GM12878 (cell line): Measurements from ENCODE around the gene FNDC3B. TPM values are rescaled to one million over a fixed set of nuclear protein-coding genes. Genes with fewer than 3 reads are reported as not detected.

Source experiments
- ATAC-seq: fragments of 200-7000 bp; cut with Tn5 transposase; 3 replicates; pipeline ENCODE4 v1.9.1; 2020; ENCODE audit warnings: mild to moderate bottlenecking, moderate library complexity
- BruUV-seq: library from RNA; stranded (reverse); fragments of 400-500 nt; replicated peaks from 2 replicates; lab custom pipeline; 2021; lab: Mats Ljungman, UMichigan
- CTCF ChIA-PET: fragments of 300-600 bp; sonication (Branson Sonifier 250); formaldehyde crosslinking; extraction: SDS; loops from one replicate; lab custom pipeline; 2021; ENCODE audit warnings: inconsistent platforms; lab: Yijun Ruan, JAX
- POLR2A ChIA-PET: fragments of 350-600 bp; formaldehyde crosslinking; extraction: SDS; loops from one replicate; lab custom pipeline; 2021; ENCODE audit warnings: inconsistent platforms; lab: Charles Lee
- RAD21 ChIA-PET: fragments of 300-600 bp; sonication (Branson Sonifier 250); formaldehyde crosslinking; loops from one replicate; lab custom pipeline; 2023; ENCODE audit warnings: antibody characterized with exemption; ENCODE audit not compliant: unreplicated experiment; lab: Charles Lee
- SMC1A ChIA-PET: fragments of 300-600 bp; sonication (Branson Sonifier 250); formaldehyde crosslinking; loops from one replicate; lab custom pipeline; 2023; ENCODE audit not compliant: unreplicated experiment, uncharacterized antibody; lab: Charles Lee
- DNase-seq: peaks from one replicate; pipeline ENCODE4 v3.0.0-alpha.2; 2011; ENCODE audit warnings: low read depth, low spot score
- FAIRE-seq: peaks from 3 replicates; lab custom pipeline; 2011; peaks lifted over from hg19 to GRCh38; lab: Jason Lieb, UNC
- H2AFZ ChIP-seq: 2 replicates; pipeline ENCODE4 v1.6.0; 2011; ENCODE audit warnings: low read depth, low read length, control low read depth; ENCODE audit not compliant: control insufficient read depth
- H3K27ac ChIP-seq: 2 replicates; pipeline ENCODE4 v1.5.1; 2011; ENCODE audit warnings: control low read depth; ENCODE audit not compliant: control insufficient read depth, insufficient read depth
- H3K27me3 ChIP-seq, 2 experiments: replicated peaks in 1 of 2; 2 replicates each; pipeline versions ENCODE4 v1.6.0 to v1.6.1; 2011; ENCODE audit warnings: low read length in 1 of 2; ENCODE audit not compliant: control insufficient read depth in 2 of 2, insufficient read depth in 2 of 2
- H3K36me3 ChIP-seq, 2 experiments: 2 replicates each; pipeline ENCODE4 v1.5.1; 2011; ENCODE audit warnings: low read length in 1 of 2; ENCODE audit not compliant: control insufficient read depth in 2 of 2, insufficient read depth in 2 of 2
- H3K4me1 ChIP-seq: 2 replicates; pipeline ENCODE4 v1.6.1; 2011; ENCODE audit warnings: mild to moderate bottlenecking, low read length, moderate library complexity, mixed read lengths; ENCODE audit not compliant: control insufficient read depth, insufficient read depth
- H3K4me2 ChIP-seq: 2 replicates; pipeline ENCODE4 v1.6.0; 2011; ENCODE audit warnings: control low read depth; ENCODE audit not compliant: control insufficient read depth, insufficient read depth
- H3K4me3 ChIP-seq: fragments of 200-600 bp; sonication (generic); 2 replicates; pipeline ENCODE4 v1.5.1; 2016
- H3K79me2 ChIP-seq: 2 replicates; pipeline ENCODE4 v1.6.0; 2011; ENCODE audit warnings: low read length; ENCODE audit not compliant: control insufficient read depth, insufficient read depth
- H3K9ac ChIP-seq: 2 replicates; pipeline ENCODE4 v1.8.0; 2011; ENCODE audit warnings: low read length, control low read depth, mixed read lengths; ENCODE audit not compliant: control insufficient read depth, insufficient read depth
- H3K9me3 ChIP-seq: replicated peaks from 3 replicates; pipeline ENCODE4 v1.5.1; 2011; ENCODE audit warnings: mild to moderate bottlenecking, low read length; ENCODE audit not compliant: control insufficient read depth, insufficient read depth
- H4K20me1 ChIP-seq: 2 replicates; pipeline ENCODE4 v1.6.0; 2011; ENCODE audit not compliant: control insufficient read depth, insufficient read depth
- CBFB ChIP-seq: IDR thresholded peaks from 2 replicates; pipeline ENCODE4 v1.6.1; 2016; ENCODE audit warnings: antibody characterized with exemption, low read depth
- CEBPB ChIP-seq, 2 experiments: fragments of 150-350 bp in 1 of 2; IDR thresholded peaks; 2 replicates each; pipeline ENCODE4 v1.6.1; 2012 to 2014; ENCODE audit warnings: low read depth in 2 of 2, low read length in 2 of 2, borderline replicate concordance in 1 of 2, inconsistent platforms in 1 of 2
- CHD4 ChIP-seq: fragments of 200-600 bp; sonication (generic); IDR thresholded peaks from 2 replicates; pipeline ENCODE4 v1.6.1; 2016; ENCODE audit warnings: mild to moderate bottlenecking
- IKZF2 ChIP-seq, 2 experiments: fragments of 450-650 bp; IDR thresholded peaks; 2 replicates each; pipeline ENCODE4 v1.6.1; 2017; ENCODE audit warnings: mild to moderate bottlenecking in 2 of 2, moderate library complexity in 2 of 2
- KAT2A ChIP-seq: conservative IDR thresholded peaks from 2 replicates; pipeline ENCODE4 v1.6.1; 2011; ENCODE audit warnings: low read depth, low read length; ENCODE audit not compliant: control insufficient read depth
- KDM1A ChIP-seq: fragments of 200-600 bp; sonication (generic); IDR thresholded peaks from 2 replicates; pipeline ENCODE4 v1.6.1; 2016; ENCODE audit warnings: borderline replicate concordance
- MEF2A ChIP-seq: IDR thresholded peaks from 2 replicates; pipeline ENCODE4 v1.6.1; 2011; ENCODE audit warnings: low read depth, mild to moderate bottlenecking, low read length, moderate library complexity; ENCODE audit not compliant: insufficient read depth
- MTA2 ChIP-seq: fragments of 450-650 bp; IDR thresholded peaks from 2 replicates; pipeline ENCODE4 v1.6.1; 2016; ENCODE audit warnings: low read depth, mild to moderate bottlenecking, moderate library complexity
- POLR2AphosphoS2 ChIP-seq: IDR thresholded peaks from 2 replicates; pipeline ENCODE4 v1.6.1; 2011; ENCODE audit warnings: low read depth, mild to moderate bottlenecking, low read length, improper control_type of control experiment, moderate library complexity
- RAD21 ChIP-seq: IDR thresholded peaks from 2 replicates; pipeline ENCODE4 v1.6.1; 2011; ENCODE audit warnings: mild to moderate bottlenecking, low read depth, low read length, moderate library complexity; ENCODE audit not compliant: insufficient read depth
- SIN3A ChIP-seq: IDR thresholded peaks from 2 replicates; pipeline ENCODE4 v1.6.1; 2012; ENCODE audit warnings: low read depth, low read length, improper control_type of control experiment
- SP1 ChIP-seq: IDR thresholded peaks from one replicate; pipeline ENCODE4 v1.6.1; 2011; ENCODE audit warnings: low read depth, low read length
- SPI1 ChIP-seq: IDR thresholded peaks from 2 replicates; pipeline ENCODE4 v1.6.1; 2011; ENCODE audit warnings: low read depth, mild to moderate bottlenecking, low read length, moderate library complexity, borderline replicate concordance; ENCODE audit not compliant: insufficient read depth
- STAT1 ChIP-seq: fragments of 450-650 bp; conservative IDR thresholded peaks from 2 replicates; pipeline ENCODE4 v1.6.1; 2014; ENCODE audit warnings: antibody characterized with exemption, mild to moderate bottlenecking
- TAF1 ChIP-seq: IDR thresholded peaks from 2 replicates; pipeline ENCODE4 v1.6.1; 2011; ENCODE audit warnings: mild to moderate bottlenecking, low read depth, low read length, borderline replicate concordance
- ZNF274 ChIP-seq: IDR thresholded peaks from one replicate; pipeline ENCODE4 v1.8.0; 2011; ENCODE audit not compliant: insufficient read length, insufficient read depth
- WGBS: methylation state at CpG from one replicate; pipeline ENCODE4 v1.1.6; 2016; ENCODE audit warnings: low lambda C conversion rate; ENCODE audit not compliant: insufficient replicate concordance, insufficient coverage; ENCODE audit errors: missing lambda C conversion rate; 5-methylcytosine and 5-hydroxymethylcytosine counted together
- in situ Hi-C: fragments of 300-500 bp; cut with MboI; formaldehyde crosslinking; loops from 9 replicates; pipeline ENCODE4 v1.14.3; 2018; ENCODE audit warnings: mixed read lengths
- intact Hi-C: fragments of 100-400 bp; cut with micrococcal nuclease; formaldehyde crosslinking; loops from one replicate; pipeline ENCODE4 v1.14.2; 2022; ENCODE audit not compliant: unreplicated experiment
- polyA plus RNA-seq, 11 experiments: library from polyadenylated mRNA; depleted of rRNA in 4 of 11; unstranded in 6 of 11; stranded (reverse) in 5 of 11; fragments of >200 nt; fragmentation: Nextera tagmentation in 4 of 11; fragmentation: Illumina TruSeq in 1 of 11; extraction: Ambion mirVana in 4 of 11; extraction: Trizol in 1 of 11; gene quantifications; 1 replicate in 1 of 11; 2 replicates in 10 of 11; pipeline versions ENCODE4 v1.2.1 to v1.2.3, GENCODE V29; 2011 to 2016; ENCODE audit warnings: inconsistent platforms in 2 of 11, missing spikeins in 2 of 11, low read depth in 1 of 11
- total RNA-seq, 4 experiments: library from RNA; depleted of rRNA in 3 of 4; stranded (reverse); fragments of >200 nt in 3 of 4; fragmentation: Illumina TruSeq in 1 of 4; extraction: Trizol in 1 of 4; gene quantifications; 2 replicates each; pipeline versions ENCODE4 v1.2.1 to v1.2.3, GENCODE V29; 2013 to 2021
- TF ChIP-seq, protein P1 (sequence below): IDR thresholded peaks from 2 replicates; pipeline ENCODE4 v1.6.1; 2012; ENCODE audit warnings: low read depth, low read length, improper control_type of control experiment
- TF ChIP-seq, protein P2 (sequence below): IDR thresholded peaks from 2 replicates; pipeline ENCODE4 v1.6.1; 2011; ENCODE audit warnings: low read depth, low read length, improper control_type of control experiment, borderline replicate concordance
- TF ChIP-seq, protein P3 (sequence below): fragments of 450-650 bp; IDR thresholded peaks from 2 replicates; pipeline ENCODE4 v1.6.1; 2017; ENCODE audit warnings: mild to moderate bottlenecking

FNDC3B gene
- total and polyA plus RNA-seq, 10 of the 15 experiments (the other 5 are each of a cell fraction or from before 2014, with no cell fraction given): 7.9 to 35.0 (median 18.5) TPM

DNA sequence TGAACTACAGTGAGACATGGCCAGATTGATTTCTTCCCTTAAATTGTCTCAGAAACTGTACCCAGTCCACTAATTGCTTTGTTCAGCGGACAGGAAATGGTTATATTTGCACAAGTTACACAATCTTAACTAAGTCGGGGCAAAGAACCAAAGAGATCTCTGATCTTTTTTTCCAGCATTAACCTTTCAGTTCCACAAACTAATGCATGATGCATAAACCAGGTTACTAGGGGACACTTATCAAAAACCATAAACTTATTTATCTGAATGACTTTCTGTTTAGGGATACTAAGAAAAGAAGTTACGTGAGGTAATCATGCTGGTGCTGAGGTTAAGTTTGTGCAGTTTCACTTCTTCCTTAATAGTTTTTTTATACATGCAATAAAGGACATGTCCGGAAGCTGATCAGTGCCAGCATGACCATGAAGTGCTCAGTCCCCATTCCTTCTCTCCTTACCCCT lies 22.4 kb downstream of the FNDC3B start:
- Histone ChIP-seq H3K4me2 (peak overlapping the region; percentile 91), H2AFZ (peak overlapping the region; percentile 13; the same call in 1 of the 2 replicates), H3K9ac (peak overlapping the region; percentile 17; the same call in 1 of the 2 replicates), H3K36me3 (peaks cover 0 to 10% of the 10 kb centered on the region in 2 experiments; a peak in 3 of 4 replicates), H3K27me3 (no peaks in the 10 kb centered on the region), H4K20me1 (no peaks in the 10 kb centered on the region), H3K4me1 (peaks cover 19% of the 10 kb centered on the region), H3K27ac (peak overlapping the region; percentile 76), H3K79me2 (peaks cover 78% of the 10 kb centered on the region), H3K9me3 (peaks cover 5% of the 10 kb centered on the region; the same call in 2 of the 3 replicates), H3K4me3 (peak overlapping the region; percentile 9; the same call in 1 of the 2 replicates)
- ChIA-PET POLR2A (interaction anchor here (0.8 to 1.9 kb wide), 3 partner anchors 8 to 45 kb away, joined by 5 to 7 read pairs (median 5); no protein-coding TSS in a partner anchor), CTCF (interaction anchor here (1.0 kb wide), 2 partner anchors 40 to 44 kb away, joined by 3 to 4 read pairs; no protein-coding TSS in a partner anchor), SMC1A (interaction anchor here (0.6 to 1.7 kb wide), 10 partner anchors 9 to 919 kb away, joined by 3 to 7 read pairs (median 3); no protein-coding TSS in a partner anchor), RAD21 (interaction anchor here (0.6 to 2.7 kb wide), 10 partner anchors 17 to 80 kb away, joined by 3 to 10 read pairs (median 3); partner anchors contain the start of gene FNDC3B)
- in situ Hi-C loops: no loop called here
- DNase-seq: peak; percentile 84
- no TSS peak for BruUV-seq
- 1% methylated on average over 4 of the region's 4 CpGs for WGBS
- intact Hi-C loops: loop anchor here (1.0 to 5.0 kb wide), 4 partner anchors 33 to 211 kb away; no protein-coding TSS in a partner anchor
- ATAC-seq: peak; percentile 90
- FAIRE-seq: peak; percentile 31
- peak; percentile 71 for TF ChIP-seq CBFB
- no peak for TF ChIP-seq ZNF274
- peak in 1 of 2 experiments; percentile 70; a peak in 1 of 4 replicates for TF ChIP-seq CEBPB (IDR thresholded peaks at IDR 0.05; ENCODE audit: borderline replicate concordance in 1 of 2, low read depth in 2 of 2, low read length in 2 of 2)
- no peak for TF ChIP-seq STAT1
- TF ChIP-seq CHD4: no peak
- no peak for TF ChIP-seq RAD21
- no peak for TF ChIP-seq TAF1
- TF ChIP-seq, protein P1, sequence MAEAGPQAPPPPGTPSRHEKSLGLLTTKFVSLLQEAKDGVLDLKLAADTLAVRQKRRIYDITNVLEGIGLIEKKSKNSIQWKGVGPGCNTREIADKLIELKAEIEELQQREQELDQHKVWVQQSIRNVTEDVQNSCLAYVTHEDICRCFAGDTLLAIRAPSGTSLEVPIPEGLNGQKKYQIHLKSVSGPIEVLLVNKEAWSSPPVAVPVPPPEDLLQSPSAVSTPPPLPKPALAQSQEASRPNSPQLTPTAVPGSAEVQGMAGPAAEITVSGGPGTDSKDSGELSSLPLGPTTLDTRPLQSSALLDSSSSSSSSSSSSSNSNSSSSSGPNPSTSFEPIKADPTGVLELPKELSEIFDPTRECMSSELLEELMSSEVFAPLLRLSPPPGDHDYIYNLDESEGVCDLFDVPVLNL: no peak
- TF ChIP-seq, protein P2, sequence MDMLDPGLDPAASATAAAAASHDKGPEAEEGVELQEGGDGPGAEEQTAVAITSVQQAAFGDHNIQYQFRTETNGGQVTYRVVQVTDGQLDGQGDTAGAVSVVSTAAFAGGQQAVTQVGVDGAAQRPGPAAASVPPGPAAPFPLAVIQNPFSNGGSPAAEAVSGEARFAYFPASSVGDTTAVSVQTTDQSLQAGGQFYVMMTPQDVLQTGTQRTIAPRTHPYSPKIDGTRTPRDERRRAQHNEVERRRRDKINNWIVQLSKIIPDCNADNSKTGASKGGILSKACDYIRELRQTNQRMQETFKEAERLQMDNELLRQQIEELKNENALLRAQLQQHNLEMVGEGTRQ: no peak; the same call in 1 of the 2 replicates
- peak; percentile 96 for TF ChIP-seq MTA2
- TF ChIP-seq KDM1A: no peak
- peak; percentile 92 for TF ChIP-seq SPI1
- TF ChIP-seq POLR2AphosphoS2: no peak
- no peak for TF ChIP-seq SIN3A
- TF ChIP-seq, protein P3, sequence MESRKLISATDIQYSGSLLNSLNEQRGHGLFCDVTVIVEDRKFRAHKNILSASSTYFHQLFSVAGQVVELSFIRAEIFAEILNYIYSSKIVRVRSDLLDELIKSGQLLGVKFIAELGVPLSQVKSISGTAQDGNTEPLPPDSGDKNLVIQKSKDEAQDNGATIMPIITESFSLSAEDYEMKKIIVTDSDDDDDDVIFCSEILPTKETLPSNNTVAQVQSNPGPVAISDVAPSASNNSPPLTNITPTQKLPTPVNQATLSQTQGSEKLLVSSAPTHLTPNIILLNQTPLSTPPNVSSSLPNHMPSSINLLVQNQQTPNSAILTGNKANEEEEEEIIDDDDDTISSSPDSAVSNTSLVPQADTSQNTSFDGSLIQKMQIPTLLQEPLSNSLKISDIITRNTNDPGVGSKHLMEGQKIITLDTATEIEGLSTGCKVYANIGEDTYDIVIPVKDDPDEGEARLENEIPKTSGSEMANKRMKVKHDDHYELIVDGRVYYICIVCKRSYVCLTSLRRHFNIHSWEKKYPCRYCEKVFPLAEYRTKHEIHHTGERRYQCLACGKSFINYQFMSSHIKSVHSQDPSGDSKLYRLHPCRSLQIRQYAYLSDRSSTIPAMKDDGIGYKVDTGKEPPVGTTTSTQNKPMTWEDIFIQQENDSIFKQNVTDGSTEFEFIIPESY: no peak
- TF ChIP-seq KAT2A: no peak
- TF ChIP-seq MEF2A: no peak
- peak; percentile 86 to 89 for TF ChIP-seq IKZF2 (IDR thresholded peaks at IDR 0.05)
- TF ChIP-seq SP1: peak; percentile 39
